DOHH2 (cell line): ENCODE data around the gene PCGF3.
"Not testable (repeated sequence)": the region's sequence is repeated elsewhere in the genome, so short reads cannot be mapped to it uniquely, and the experiment has no call there.

Source experiments
- EZH2phosphoT487 ChIP-seq: fragments of 200-600 bp; sonication (generic); IDR thresholded peaks from 2 replicates; pipeline ENCODE4 v1.6.1; 2017; ENCODE audit warnings: borderline replicate concordance, mild to moderate bottlenecking, antibody characterized with exemption, low read length, moderate library complexity, mixed read lengths
- TF ChIP-seq, protein P1 (sequence below): fragments of 200-600 bp; sonication (generic); IDR thresholded peaks from one replicate; pipeline ENCODE4 v1.5.1; 2014; ENCODE audit warnings: antibody characterized with exemption, mild to moderate bottlenecking, low read depth, low read length; ENCODE audit not compliant: poor library complexity, severe bottlenecking

DNA sequence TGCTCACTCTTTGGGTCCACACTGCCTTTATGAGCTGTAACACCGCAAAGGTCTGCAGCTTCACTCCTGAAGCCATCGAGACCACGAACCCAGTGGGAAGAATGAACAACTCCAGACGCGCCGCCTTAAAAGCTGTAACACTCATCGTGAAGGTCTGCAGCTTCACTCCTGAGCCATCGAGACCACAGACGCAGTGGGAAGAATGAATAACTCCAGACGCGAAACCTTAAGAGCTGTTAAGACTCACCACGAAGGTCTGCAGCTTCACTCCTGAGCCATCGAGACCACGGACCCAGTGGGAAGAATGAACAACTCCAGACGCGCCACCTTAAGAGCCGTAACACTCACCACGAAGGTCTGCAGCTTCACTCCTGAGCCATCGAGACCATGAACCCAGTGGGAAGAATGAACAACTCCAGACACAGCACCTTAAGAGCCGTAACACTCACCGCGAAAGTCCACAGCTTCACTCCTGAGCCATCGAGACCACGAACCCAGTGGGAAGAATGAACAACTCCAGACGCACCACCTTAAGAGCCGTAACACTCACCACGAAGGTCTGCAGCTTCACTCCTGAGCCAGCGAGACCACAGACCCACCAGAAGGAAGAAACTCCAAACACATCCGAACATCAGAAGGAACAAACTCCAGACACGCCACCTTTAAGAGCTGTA is 68.9 kb downstream of the PCGF3 start:
- TF ChIP-seq, protein P1, sequence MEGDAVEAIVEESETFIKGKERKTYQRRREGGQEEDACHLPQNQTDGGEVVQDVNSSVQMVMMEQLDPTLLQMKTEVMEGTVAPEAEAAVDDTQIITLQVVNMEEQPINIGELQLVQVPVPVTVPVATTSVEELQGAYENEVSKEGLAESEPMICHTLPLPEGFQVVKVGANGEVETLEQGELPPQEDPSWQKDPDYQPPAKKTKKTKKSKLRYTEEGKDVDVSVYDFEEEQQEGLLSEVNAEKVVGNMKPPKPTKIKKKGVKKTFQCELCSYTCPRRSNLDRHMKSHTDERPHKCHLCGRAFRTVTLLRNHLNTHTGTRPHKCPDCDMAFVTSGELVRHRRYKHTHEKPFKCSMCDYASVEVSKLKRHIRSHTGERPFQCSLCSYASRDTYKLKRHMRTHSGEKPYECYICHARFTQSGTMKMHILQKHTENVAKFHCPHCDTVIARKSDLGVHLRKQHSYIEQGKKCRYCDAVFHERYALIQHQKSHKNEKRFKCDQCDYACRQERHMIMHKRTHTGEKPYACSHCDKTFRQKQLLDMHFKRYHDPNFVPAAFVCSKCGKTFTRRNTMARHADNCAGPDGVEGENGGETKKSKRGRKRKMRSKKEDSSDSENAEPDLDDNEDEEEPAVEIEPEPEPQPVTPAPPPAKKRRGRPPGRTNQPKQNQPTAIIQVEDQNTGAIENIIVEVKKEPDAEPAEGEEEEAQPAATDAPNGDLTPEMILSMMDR, result not testable (repeated sequence)
- TF ChIP-seq EZH2phosphoT487, result not testable (repeated sequence)
